HL-60 (cell line): Measurements from ENCODE around the gene PIP5K1B.

ENCODE experiments used
- DNase-seq, 2 experiments: peaks; one replicate each; pipeline ENCODE4 v3.0.0-alpha.2; 2010 to 2020; ENCODE audit warnings: low read depth in 1 of 2, low spot score in 1 of 2
- H3K27ac ChIP-seq: fragments of 250-450 bp; sonication (Bioruptor Pico); replicated peaks from 2 replicates; pipeline ENCODE4 v1.5.1; 2020; ENCODE audit warnings: mild to moderate bottlenecking, moderate library complexity
- H3K27me3 ChIP-seq: fragments of 250-450 bp; sonication (Bioruptor Pico); 2 replicates; pipeline ENCODE4 v1.5.1; 2021; ENCODE audit warnings: mild to moderate bottlenecking, moderate library complexity; ENCODE audit not compliant: insufficient read depth, poor library complexity, severe bottlenecking
- H3K4me3 ChIP-seq: replicated peaks from 2 replicates; pipeline ENCODE4 v1.5.1; 2011; ENCODE audit warnings: mild to moderate bottlenecking, control low read depth, low read length; ENCODE audit not compliant: insufficient read depth
- CTCF ChIP-seq: IDR thresholded peaks from one replicate; pipeline ENCODE4 v1.5.1; 2011; ENCODE audit warnings: low read length, control low read depth, inconsistent platforms; ENCODE audit not compliant: insufficient read depth
- GABPA ChIP-seq: IDR thresholded peaks from 2 replicates; pipeline ENCODE4 v1.6.1; 2012; ENCODE audit warnings: low read depth
- POLR2AphosphoS5 ChIP-seq: IDR thresholded peaks from 2 replicates; pipeline ENCODE4 v1.6.1; 2012; ENCODE audit warnings: low read depth
- REST ChIP-seq: IDR thresholded peaks from 2 replicates; pipeline ENCODE4 v1.6.1; 2012; ENCODE audit warnings: low read depth; ENCODE audit not compliant: insufficient replicate concordance
- SPI1 ChIP-seq: IDR thresholded peaks from 2 replicates; pipeline ENCODE4 v1.6.1; 2012; ENCODE audit warnings: low read depth, mild to moderate bottlenecking, borderline replicate concordance

PIP5K1B gene

GRCh38 chr9:68836788-68837187, 131.7 kb downstream of the PIP5K1B start:
- DNase-seq: no peak
- Histone ChIP-seq H3K4me3 (no peak overlapping the region), H3K27ac (no peak overlapping the region), H3K27me3 (no peaks in the 10 kb centered on the region)
- TF ChIP-seq REST (no peak), CTCF (no peak), POLR2AphosphoS5 (no peak), GABPA (no peak), SPI1 (no peak)

DNA sequence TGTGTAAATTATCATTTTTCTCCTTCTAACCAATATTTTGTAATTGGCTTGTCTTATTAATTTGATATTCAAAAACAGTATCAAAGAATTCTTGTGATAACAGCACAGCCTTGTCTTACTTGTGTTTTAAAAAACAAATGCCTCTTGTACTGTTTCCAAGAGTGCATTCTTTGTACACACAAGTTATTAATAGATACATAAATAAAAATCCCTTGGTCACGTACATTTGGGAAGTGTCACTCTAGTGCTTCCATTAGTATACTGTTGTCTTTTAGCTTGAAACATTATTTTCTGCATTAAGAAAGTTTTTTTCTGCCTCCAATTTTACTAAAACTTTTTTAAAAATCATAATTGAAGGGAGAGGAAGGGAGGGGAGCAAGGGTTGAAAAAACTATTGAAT, 133.2 kb downstream of the PIP5K1B start:
- no peak for DNase-seq
- H3K4me3 ChIP-seq: no peak overlapping the region
- no peaks in the 10 kb centered on the region for H3K27me3 ChIP-seq
- H3K27ac ChIP-seq: no peak overlapping the region
- TF ChIP-seq REST: no peak
- no peak for TF ChIP-seq GABPA
- TF ChIP-seq POLR2AphosphoS5: no peak
- TF ChIP-seq SPI1: no peak
- TF ChIP-seq CTCF: no peak

- H3K27ac ChIP-seq: no peak overlapping the region
- no peaks in the 10 kb centered on the region for H3K27me3 ChIP-seq
- no peak overlapping the region for H3K4me3 ChIP-seq
- TF ChIP-seq GABPA: no peak
- TF ChIP-seq CTCF: no peak
- TF ChIP-seq REST: no peak
- no peak for TF ChIP-seq SPI1
- no peak for TF ChIP-seq POLR2AphosphoS5
- no peak for DNase-seq
Measured at GRCh38 chr9:68841276-68842052, 136.4 kb downstream of the PIP5K1B start.
